ENCODE data around the gene TLK2.
"Not testable (repeated sequence)": the region's sequence is repeated elsewhere in the genome, so short reads cannot be mapped to it uniquely, and the experiment has no call there.

The TLK2 gene

DNA sequence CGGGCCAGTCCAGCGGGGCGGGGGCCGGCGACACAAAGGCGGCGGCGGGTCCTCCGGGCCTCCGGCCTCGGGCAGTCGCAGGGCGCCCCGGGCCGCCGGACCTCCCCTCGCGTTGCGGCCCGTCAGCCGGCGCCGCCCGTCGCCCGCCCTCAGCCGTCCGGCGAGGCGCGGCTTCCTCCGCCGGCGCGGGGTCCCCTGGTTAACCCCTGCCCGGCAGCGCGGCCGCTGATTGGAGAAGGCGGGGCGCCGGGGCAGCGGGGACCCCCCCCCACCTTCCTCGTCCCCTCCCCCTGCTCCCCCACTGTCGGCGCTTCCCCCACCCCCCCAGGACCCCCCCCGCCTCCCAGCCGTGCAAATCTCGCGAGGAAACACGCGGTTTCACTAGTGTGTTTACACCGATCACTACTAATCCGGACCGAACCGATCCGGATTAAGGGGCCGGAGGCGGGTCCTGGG lies at the start of gene TLK2:
TSS of gene TLK2 (plus strand) at position 402 of the 456 bp plus-strand sequence. CDS start 2,301 bp downstream, outside the sequence.
- DNase-seq (ENCODE audit: extremely low read depth in 1 of 2, low read depth in 1 of 2), result peak; percentile 53 to 65

DNA sequence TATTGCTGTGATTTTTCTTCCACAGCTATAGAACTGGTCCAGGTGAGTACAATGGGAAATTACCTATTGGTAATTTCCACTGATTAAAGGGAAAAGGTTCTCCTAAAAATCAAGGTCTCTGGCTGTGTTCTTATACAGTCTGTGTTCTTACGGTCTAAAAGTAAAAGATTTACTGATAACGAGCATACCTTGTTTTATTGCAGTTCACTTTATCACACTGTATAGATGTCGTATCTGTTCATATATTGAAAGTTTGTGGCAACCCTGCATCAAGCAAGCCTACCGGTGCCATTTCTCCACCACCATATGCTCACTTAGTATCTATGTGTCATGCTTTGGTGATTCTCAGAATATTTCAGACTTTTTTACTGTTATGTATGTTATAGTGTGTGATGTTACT lies 43.4 kb upstream of the TLK2 start:
- DNase-seq (ENCODE audit: extremely low read depth in 1 of 2, low read depth in 1 of 2), result not testable (repeated sequence)

DNA sequence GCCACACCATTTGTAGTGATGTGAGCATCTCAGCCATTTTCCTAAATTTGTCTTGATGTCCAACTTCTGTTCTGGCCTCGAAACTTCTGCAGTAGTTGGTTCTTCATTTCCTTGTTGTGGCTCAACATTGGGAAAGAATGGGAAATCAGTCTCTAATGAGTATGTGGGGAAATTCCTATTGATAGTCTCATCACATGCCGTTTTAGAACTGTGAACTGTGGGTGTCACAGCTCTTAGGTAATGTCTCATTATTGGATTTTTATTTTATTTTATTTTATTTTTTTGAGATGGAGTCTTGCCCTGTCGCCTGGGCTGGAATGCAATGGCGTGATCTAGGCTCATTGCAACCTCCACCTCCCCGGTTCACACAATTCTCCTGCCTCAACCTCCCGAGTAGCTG lies 37.4 kb upstream of the TLK2 start:
- DNase-seq (ENCODE audit: extremely low read depth in 1 of 2, low read depth in 1 of 2), result not testable (repeated sequence)

DNA sequence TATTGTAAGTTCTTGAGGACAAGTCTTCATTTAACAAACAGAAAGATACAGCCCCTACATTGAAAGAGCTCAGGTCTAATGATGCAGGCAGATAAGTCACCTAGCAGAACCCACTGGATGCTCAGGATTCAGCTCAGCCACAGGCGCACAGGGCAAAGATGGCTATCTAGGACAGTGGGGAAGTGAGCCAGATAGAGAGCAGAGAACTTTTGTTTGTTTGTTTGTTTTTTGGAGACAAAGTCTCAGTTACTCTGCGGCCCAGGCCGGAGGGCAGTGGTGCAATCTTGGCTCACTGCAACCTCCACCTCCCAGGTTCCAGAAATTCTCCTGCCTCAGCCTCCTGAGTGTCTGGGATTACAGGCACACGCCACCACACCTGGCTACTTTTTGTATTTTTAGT lies 34.6 kb upstream of the TLK2 start:
- DNase-seq (ENCODE audit: extremely low read depth in 1 of 2, low read depth in 1 of 2), result no peak

DNA sequence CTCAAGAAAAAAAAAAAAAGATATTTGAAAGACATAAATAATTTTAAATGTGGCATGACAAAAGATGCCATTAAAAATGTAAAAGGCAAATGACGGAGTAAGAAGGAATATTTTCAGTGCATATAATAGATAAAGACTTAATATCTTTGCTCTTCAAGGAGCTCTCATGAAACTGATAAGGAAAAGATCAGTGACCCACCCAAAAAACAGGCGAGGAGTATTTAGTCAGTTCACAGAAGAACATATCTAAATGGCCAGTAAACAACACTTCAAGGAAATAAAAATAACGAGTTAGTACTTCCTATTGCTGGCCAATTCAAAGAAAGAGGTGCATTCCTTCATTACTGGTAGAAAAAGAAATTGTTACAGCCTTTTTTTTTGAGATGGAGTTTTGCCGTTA lies 32.8 kb upstream of the TLK2 start:
- DNase-seq (ENCODE audit: extremely low read depth in 1 of 2, low read depth in 1 of 2), result not testable (repeated sequence)

DNA sequence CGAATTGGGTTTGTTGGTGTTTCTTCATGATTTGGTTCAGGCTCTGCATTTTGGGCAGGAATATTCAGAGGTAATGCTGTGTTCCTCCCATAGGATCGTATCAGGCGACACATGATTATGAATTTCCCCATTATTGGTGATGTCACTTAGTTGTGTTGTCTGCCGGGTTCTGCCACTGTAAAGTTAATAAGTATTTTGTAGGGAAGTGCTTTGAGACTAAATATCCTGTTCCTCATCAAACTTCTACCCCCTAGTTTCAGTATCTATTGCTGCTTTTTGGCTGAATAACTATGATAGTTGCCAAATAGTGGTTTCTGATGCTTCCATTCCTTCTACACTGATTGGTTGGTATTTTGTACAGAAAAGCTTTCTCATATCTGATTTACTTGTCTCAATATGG lies 26.4 kb upstream of the TLK2 start:
- not testable (repeated sequence) for DNase-seq (ENCODE audit: extremely low read depth in 1 of 2, low read depth in 1 of 2)

DNA sequence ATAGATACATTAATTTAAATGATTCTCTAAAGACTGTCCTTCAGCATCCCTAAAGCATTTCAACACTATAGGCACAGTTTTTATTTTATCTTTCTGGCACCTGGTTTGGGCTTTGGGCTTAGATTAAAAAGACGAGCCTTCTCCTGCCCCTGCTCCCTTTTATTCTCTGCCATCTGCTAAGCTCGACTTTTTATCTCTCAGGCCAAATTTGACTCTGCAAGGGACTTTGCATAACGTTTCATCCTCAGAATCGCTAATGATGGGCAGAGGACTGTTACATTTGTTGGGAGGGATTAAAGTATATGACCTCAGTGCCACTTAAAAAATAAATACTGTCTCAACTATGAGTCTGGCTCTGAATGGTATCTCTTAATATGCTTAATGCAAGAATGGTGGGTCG lies 25.6 kb upstream of the TLK2 start:
- not testable (repeated sequence) for DNase-seq (ENCODE audit: extremely low read depth in 1 of 2, low read depth in 1 of 2)

DNA sequence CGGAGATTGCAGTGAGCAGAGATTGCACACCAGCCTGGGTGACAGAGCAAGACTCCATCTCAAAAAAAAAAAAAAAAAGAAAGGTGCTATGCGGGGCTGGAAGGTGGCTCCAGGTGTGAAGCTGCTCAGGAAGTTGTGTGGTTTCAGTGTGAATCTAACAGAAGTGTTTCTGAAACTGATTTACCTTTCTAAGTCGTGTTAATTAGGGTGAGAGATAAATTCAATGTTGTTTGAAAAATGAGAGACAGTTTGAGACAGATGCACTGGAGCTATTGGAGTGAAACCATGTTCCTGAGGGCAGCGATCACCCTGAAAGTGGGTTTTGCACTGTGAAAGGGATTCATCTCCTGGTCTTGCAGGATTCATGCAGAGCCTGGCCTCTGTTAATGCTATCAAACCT lies 25.0 kb upstream of the TLK2 start:
- not testable (repeated sequence) for DNase-seq (ENCODE audit: extremely low read depth in 1 of 2, low read depth in 1 of 2)

DNA sequence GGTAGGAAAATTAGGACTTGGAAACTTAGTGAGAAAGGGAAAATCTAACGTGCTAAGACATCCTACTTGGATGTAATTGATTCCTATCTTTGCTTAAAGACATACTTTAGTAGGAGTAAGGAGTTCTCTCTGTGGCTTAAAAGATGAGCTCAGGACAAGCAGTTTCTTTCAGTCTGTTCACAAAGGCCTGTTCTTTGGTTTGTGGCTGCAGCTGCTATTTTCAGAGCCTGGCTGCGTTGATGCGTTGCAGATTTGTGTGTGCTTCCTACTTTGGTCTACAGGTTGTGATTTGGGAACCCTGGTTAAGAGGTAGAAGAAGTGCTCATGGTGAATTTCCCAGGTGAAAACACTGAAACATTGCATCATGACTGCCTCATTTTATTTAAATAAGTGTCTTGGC lies 24.5 kb upstream of the TLK2 start:
- DNase-seq (ENCODE audit: extremely low read depth in 1 of 2, low read depth in 1 of 2), result not testable (repeated sequence)

DNA sequence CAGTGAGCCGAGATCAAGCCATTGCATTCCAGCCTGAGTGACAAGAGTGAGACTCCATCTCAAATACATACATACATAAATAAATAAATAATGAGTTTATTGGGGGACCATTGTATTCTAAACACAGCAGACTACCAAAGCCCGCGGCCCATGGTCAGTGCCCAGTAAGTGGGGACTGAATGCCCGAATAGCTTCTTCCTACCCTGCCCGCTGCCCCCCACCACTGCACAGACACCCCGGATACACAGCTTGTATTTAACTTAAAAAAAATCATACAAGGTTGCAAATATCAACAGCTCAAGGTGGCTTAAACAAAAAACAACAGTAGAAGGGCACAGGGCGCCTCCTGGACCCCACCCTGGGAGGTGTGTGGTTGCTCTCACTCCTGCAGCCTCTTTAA lies 22.6 kb upstream of the TLK2 start:
- no peak for DNase-seq (ENCODE audit: extremely low read depth in 1 of 2, low read depth in 1 of 2)

DNA sequence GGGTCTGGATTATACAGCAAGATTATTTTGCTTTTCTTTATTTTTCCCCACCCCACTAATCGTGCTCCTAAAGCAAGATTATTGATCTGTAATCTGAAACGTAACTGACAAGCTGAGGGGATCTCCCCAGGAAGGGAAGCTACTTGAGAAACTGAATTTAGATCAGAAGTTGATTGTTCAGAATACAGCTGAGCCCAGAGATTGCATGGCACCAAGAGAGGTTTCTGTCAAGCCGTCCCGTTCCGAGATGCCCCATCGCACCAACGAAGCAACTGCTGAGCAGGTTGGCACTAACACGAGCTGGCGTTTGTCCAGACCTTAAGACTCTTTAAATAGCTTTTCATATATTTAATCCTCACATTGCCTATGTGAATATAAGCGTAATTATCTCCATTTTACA lies 20.1 kb upstream of the TLK2 start:
- not testable (repeated sequence) for DNase-seq (ENCODE audit: extremely low read depth in 1 of 2, low read depth in 1 of 2)

DNA sequence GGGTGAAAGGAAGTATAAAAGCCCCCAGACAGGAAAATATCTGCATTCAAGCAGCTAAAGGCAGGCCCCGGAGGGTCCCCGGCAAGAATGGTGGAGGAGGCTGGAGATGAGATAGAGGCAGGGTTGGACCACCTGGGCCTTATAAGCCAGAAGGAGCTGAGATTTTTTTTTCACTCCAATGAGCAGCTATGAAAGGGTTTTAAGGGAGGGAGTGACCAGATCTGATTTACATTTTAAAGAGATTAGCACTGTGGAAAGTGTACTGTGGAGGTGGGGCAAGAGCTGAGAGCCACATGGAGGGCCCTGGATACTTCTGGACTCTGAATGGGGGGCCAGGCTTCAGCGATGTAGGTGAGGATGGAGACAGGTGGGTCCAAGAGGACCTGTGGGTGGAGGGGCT lies 14.2 kb upstream of the TLK2 start:
- DNase-seq (ENCODE audit: extremely low read depth in 1 of 2, low read depth in 1 of 2), result not testable (repeated sequence)

DNA sequence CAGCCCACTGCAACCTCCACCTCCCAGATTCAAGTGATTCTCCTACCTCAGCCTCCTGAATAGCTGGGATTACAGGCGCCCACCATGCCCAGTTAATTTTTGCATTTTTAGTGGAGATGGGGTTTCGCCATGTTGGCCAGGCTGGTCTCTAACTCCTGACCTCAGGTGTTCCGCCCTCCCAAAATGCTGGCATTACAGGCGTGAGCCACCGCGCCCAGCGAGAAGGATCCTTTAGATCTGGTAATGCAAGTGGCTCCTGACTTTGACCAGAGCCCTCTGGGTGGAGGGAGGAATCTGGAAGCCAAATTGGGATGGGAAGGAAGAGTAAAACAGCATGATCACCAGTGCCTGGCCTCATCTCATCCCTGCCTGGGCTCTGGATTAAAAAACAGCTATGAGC lies 13.4 kb upstream of the TLK2 start:
- not testable (repeated sequence) for DNase-seq (ENCODE audit: extremely low read depth in 1 of 2, low read depth in 1 of 2)

DNA sequence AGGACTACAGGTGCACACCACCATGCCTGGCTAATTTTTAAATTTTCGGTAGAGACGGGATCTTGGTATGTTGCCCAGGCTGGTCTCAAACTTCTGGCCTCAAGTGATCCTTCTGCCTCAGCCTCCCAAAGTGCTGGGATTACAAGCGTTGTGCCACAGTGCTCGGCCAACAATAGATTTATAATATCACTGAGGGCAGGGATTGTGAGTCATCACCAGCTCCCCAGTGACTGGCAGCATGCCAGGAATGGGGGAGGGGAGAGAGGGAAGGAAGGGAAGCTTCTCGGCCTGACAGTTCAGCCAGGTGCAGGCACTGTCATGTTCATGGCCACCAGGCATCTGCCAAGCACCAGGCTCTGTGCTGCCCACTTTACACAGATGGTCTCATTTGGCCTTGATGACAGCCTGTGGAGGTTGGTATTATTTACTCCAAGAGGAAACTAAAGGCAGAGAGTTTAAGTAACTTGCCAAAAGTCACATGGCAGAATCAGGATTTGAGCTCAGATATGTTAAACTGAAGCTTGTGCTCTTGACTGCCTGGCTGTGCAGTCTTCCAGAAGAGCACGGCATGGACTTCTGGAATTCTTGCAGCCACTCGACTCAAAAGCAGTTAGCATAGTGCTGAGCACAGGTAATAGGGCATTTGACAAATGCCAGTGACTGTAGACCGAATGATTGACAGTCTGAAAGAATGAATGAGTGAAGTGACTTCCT lies 7.8 kb upstream of the TLK2 start:
- DNase-seq (ENCODE audit: extremely low read depth in 1 of 2, low read depth in 1 of 2), result peak in 1 of 2 donors; percentile 52

DNA sequence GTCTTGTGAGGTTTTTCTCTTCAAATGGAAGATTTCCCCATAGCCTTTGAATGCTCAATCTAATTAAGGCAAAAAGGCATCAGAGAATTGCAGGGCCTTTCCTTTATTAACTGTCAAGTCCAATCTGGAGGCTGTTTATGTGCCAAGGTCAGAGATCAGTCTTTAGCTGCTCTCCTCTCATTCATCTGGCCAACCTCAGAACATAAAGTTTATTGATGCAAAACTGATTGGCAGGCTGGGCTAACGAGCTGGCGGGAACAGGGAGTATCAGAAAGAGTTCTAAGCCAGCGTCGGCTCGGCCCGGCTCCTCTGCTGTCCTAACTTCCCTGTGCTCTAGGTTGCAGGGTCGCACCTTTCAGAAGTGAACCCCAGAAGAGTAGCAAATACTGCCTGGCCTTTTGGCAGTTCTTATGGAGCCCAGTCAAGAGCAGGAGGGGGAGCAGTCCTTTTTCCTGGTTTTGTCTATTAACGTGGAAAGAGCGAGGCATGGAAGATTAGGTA lies 7.2 kb upstream of the TLK2 start:
- not testable (repeated sequence) for DNase-seq (ENCODE audit: extremely low read depth in 1 of 2, low read depth in 1 of 2)

DNA sequence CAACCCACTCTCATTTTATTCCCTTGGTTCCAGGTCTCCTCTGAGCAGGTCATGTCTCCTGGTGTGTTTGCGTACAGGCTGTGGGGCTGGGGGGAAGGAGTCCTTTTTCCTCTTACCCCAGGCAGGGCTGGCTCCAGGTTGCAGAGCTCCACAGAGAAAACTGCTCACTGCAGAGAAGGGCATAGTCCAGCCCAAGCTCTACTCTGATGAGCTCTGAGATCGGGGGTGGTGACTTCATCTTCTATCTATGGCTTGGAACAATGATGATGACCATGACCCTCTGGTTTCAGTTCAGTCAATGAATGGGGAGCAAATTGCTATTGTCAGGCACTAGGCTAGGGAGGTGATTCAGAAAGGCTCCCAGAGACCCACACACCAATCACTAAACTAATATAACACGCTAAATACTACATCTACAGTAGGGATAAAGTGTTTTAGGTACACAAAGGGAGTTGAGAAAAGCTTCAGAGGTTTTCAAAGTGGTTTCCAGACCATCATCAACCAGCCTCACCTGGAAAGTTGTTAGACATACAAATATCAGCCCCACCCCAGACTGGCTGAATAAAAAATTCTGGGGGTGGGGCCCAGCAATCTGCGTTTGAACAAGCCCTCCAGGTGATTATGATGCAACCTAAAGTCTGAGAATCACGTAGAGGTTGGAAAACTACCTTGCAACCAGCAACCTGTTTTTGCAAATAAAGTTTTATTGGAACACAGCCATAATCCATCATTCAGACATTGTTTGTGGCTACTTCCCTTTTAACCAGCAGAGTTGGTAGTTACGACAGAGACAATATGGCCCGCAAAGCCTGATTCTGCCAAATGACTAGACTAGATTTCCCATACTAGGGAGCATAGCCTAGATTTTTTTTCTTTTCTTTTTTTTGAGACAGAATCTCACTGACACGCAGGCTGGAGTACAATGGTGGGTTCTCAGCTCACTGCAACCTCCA lies 5.3 kb upstream of the TLK2 start:
- DNase-seq (ENCODE audit: extremely low read depth in 1 of 2, low read depth in 1 of 2), result not testable (repeated sequence)

DNA sequence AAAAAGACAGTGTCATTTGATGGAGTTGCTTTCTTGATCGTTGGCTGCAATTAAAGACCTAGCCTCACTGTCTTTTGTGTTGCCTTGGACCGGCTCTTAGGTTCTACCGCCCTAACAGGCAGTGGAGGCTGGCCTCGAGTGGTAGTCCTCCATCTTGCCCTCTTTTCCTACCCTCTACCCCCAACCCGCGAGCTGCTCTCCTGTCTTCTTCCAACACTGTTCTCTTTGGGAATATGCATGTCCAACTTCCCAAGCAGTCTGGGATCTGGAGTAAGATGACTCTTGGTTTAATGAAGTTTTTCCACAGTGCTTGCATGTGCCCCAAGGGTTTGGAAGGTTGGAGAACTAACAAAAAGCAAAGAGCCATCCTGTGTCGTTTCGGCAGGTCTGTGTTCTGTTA lies 1.5 kb upstream of the TLK2 start:
- DNase-seq (ENCODE audit: extremely low read depth in 1 of 2, low read depth in 1 of 2), result not testable (repeated sequence)

DNA sequence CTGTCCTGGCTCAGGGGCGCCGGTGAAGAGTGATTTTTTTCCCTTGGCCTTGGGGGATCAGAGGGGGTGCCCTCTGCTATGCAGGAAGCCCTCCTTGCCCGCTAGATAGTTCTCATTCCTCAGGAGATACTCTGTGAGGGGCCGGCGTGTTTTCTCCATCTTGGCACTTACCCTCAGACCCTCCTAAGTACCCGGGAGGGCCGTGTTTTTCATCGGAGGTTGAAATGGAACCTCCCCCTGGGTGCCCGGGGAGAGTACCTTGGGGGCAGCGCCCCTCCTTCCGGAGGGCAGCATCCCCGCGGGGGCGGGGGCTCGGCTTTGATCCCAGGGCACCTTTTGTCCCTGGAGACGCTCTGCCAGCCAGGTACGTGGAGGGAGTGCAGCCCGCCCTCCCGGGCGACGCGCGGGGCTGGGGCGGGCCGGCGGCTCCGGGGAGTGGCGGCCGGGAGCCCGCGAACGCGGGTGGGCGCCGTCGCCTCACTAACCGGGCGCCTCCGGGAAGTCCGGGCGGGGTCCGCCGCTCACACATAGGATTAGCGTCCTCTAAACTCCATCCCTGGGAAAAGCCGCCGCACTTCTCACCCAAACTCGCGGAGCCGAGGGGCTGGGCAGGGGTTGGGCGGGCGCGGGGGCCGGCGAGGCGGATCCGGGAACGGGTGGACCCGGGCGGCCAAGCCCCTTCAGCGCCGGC lies 762 bp upstream of the TLK2 start:
- peak in 1 of 2 donors; percentile 17 for DNase-seq (ENCODE audit: extremely low read depth in 1 of 2, low read depth in 1 of 2)

DNA sequence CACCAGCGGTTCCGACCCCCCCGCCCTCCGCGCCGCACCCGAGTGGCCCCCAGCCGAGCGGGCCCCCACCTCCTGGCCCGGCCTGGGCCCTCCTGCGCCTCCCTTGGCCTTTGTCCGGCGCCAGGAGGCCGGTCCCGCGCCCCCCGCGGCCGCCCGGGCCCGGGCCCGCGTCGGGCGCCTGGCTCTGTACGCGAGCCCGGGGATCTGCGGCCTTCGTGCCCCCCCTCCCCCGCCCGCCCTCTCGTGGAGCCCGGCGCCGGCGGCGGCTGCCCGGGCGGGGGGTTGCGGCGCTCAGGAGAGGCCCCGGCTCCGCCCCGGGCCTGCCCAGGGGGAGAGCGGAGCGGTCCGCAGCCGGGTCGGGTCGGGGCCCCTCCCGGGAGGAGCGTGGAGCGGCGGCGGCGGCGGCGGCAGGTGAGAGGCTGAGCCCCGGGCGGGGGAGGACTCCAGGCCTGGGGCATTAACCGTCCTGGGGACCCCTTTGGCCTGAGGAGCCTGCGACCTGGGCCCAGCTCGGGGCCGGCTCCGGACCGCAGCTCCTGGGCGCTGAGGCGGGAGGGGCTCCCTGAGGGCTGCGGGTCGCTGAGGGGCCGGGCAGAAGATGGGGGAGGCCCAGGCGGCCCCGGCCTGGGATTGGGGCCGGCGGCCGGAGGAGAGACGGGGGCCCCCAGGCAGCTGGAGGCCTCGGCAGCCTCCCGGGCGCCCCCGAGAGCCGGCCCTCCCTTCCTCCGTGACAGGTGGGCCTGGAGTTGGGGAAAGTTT lies 434 bp downstream of the TLK2 start:
- DNase-seq (ENCODE audit: extremely low read depth in 1 of 2, low read depth in 1 of 2), result peak in 1 of 2 donors; percentile 24

DNA sequence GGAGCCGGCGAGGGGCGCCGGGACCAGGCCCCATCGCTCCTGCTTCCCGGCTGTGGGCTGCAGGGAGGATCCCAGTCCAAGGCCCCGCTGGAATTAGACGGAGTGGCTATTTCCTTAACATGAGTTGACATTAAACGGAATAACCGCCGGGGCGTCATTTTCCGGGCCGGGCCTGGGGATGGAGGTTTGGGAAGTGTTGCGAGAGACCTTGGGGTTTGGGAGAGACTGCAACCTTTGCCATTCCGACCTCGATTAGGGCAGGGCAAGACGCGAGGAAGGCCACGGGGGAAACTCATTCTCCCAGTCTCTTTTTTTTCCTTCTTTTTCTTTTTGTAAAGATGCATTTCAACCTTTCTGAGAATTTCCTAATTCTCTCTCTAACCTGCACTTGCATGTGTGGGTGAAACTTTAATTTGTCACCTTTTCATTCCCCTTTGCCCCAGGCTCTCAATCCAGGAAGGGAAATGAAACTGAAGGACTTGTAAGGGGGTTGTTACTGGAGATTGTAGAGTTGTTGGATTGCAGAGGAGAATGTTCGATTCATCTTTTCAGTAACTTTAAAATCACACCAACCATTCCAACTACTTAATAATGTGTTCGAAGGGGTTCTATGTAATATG lies 1.1 kb downstream of the TLK2 start:
- DNase-seq (ENCODE audit: extremely low read depth in 1 of 2, low read depth in 1 of 2), result peak in 1 of 2 donors; percentile 4

Measured in activated CD8-positive, alpha-beta memory T cell treated with anti-CD3 and anti-CD28 coated beads for 1 hour (primary cell).